H9 (cell line): ENCODE measurements around the gene ENG. TPM values are rescaled to one million over a fixed set of nuclear protein-coding genes. Genes with fewer than 3 reads are reported as not detected.

Experiments used
- DNase-seq: peaks from one replicate; pipeline ENCODE4 v3.0.0-alpha.2; 2017
- H2AFZ ChIP-seq: one replicate; pipeline ENCODE4 v1.6.1; 2013; ENCODE audit warnings: mild to moderate bottlenecking, low read length, control low read depth, moderate library complexity
- H2AK5ac ChIP-seq: 2 replicates; pipeline ENCODE4 v1.6.1; 2013; ENCODE audit warnings: low read length, control low read depth, mixed read lengths; ENCODE audit not compliant: insufficient read length
- H2BK120ac ChIP-seq: one replicate; pipeline ENCODE4 v1.6.1; 2013; ENCODE audit warnings: low read depth, mild to moderate bottlenecking, low read length, control low read depth, inconsistent platforms; ENCODE audit not compliant: poor library complexity, severe bottlenecking
- H2BK12ac ChIP-seq: 2 replicates; pipeline ENCODE4 v1.6.1; 2013; ENCODE audit warnings: low read length, control low read depth, mixed read lengths, low read depth; ENCODE audit not compliant: insufficient read length
- H2BK15ac ChIP-seq: 2 replicates; pipeline ENCODE4 v1.6.1; 2013; ENCODE audit warnings: low read depth, low read length, control low read depth
- H2BK20ac ChIP-seq: one replicate; pipeline ENCODE4 v1.6.1; 2013; ENCODE audit warnings: low read depth, mild to moderate bottlenecking, low read length, control low read depth, inconsistent platforms; ENCODE audit not compliant: poor library complexity, severe bottlenecking
- H2BK5ac ChIP-seq: 2 replicates; pipeline ENCODE4 v1.6.1; 2013; ENCODE audit warnings: low read length, control low read depth, mixed read lengths; ENCODE audit not compliant: insufficient read length
- H3K14ac ChIP-seq: 2 replicates; pipeline ENCODE4 v1.6.1; 2013; ENCODE audit warnings: low read length, control low read depth; ENCODE audit not compliant: insufficient read depth
- H3K18ac ChIP-seq: 2 replicates; pipeline ENCODE4 v1.6.1; 2013; ENCODE audit warnings: low read depth, mild to moderate bottlenecking, mixed read lengths, low read length, control low read depth; ENCODE audit not compliant: insufficient read length
- H3K23ac ChIP-seq: 2 replicates; pipeline ENCODE4 v1.6.1; 2013; ENCODE audit warnings: low read length, control low read depth, mixed read lengths, low read depth; ENCODE audit not compliant: insufficient read length
- H3K23me2 ChIP-seq: 2 replicates; pipeline ENCODE4 v1.6.1; 2013; ENCODE audit warnings: low read depth, mild to moderate bottlenecking, mixed read lengths, low read length, control low read depth; ENCODE audit not compliant: insufficient read length, poor library complexity, severe bottlenecking
- H3K27ac ChIP-seq: 2 replicates; pipeline ENCODE4 v1.5.1; 2013; ENCODE audit warnings: low read length, control low read depth, mixed read lengths, low read depth; ENCODE audit not compliant: insufficient read length
- H3K27me3 ChIP-seq: 2 replicates; pipeline ENCODE4 v1.6.1; 2013; ENCODE audit warnings: low read length, control low read depth, inconsistent platforms; ENCODE audit not compliant: insufficient read depth
- H3K4ac ChIP-seq: 2 replicates; pipeline ENCODE4 v1.6.1; 2013; ENCODE audit warnings: low read depth, mild to moderate bottlenecking, control low read depth, inconsistent platforms, low read length, moderate library complexity
- H3K4me1 ChIP-seq: 2 replicates; pipeline ENCODE4 v1.6.1; 2013; ENCODE audit warnings: low read length, control low read depth, inconsistent platforms; ENCODE audit not compliant: insufficient read depth
- H3K4me2 ChIP-seq: 2 replicates; pipeline ENCODE4 v1.6.1; 2013; ENCODE audit warnings: low read length, control low read depth, mixed read lengths; ENCODE audit not compliant: insufficient read length, insufficient read depth
- H3K56ac ChIP-seq: 2 replicates; pipeline ENCODE4 v1.6.1; 2013; ENCODE audit warnings: low read depth, mild to moderate bottlenecking, mixed read lengths, low read length, control low read depth; ENCODE audit not compliant: insufficient read length
- H3K79me1 ChIP-seq: 2 replicates; pipeline ENCODE4 v1.6.1; 2013; ENCODE audit warnings: low read depth, mild to moderate bottlenecking, moderate library complexity, low read length, control low read depth, inconsistent platforms; ENCODE audit not compliant: insufficient read depth, poor library complexity, severe bottlenecking
- H3K79me2 ChIP-seq: 2 replicates; pipeline ENCODE4 v1.6.1; 2013; ENCODE audit warnings: low read length, control low read depth, inconsistent platforms; ENCODE audit not compliant: insufficient read depth
- H3K9ac ChIP-seq: 2 replicates; pipeline ENCODE4 v1.6.1; 2013; ENCODE audit warnings: low read length, control low read depth, mixed read lengths; ENCODE audit not compliant: insufficient read length; ENCODE audit errors: extremely low read depth
- H3K9me3 ChIP-seq: one replicate; pipeline ENCODE4 v1.6.1; 2013; ENCODE audit warnings: low read depth, low read length, inconsistent platforms; ENCODE audit not compliant: control insufficient read depth
- H3T11ph ChIP-seq: one replicate; pipeline ENCODE4 v1.6.1; 2013; ENCODE audit warnings: mild to moderate bottlenecking, low read length, control low read depth, inconsistent platforms
- H4K20me1 ChIP-seq: one replicate; pipeline ENCODE4 v1.6.1; 2013; ENCODE audit not compliant: control insufficient read depth, insufficient read length, insufficient read depth
- H4K5ac ChIP-seq: 2 replicates; pipeline ENCODE4 v1.6.1; 2013; ENCODE audit warnings: low read depth, mild to moderate bottlenecking, mixed read lengths, low read length, control low read depth; ENCODE audit not compliant: insufficient read length
- H4K8ac ChIP-seq: replicated peaks from 2 replicates; pipeline ENCODE4 v1.6.1; 2013; ENCODE audit warnings: low read length, control low read depth, mixed read lengths, low read depth; ENCODE audit not compliant: insufficient read length
- H4K91ac ChIP-seq: 2 replicates; pipeline ENCODE4 v1.6.1; 2013; ENCODE audit warnings: low read depth, mild to moderate bottlenecking, moderate library complexity, mixed read lengths, low read length, control low read depth; ENCODE audit not compliant: insufficient read length
- H3K27ac Mint-ChIP-seq, 3 experiments: 2 replicates in 2 of 3; 3 replicates in 1 of 3; pipeline ENCODE4 v1.8.0; 2020 to 2021; ENCODE audit warnings: mixed read lengths in 3 of 3, mild to moderate bottlenecking in 1 of 3, moderate library complexity in 1 of 3
- H3K27me3 Mint-ChIP-seq: 2 replicates; pipeline ENCODE4 v1.8.0; 2021; ENCODE audit warnings: low read depth, mild to moderate bottlenecking, moderate library complexity, mixed read lengths
- H3K36me3 Mint-ChIP-seq, 3 experiments: 2 replicates in 2 of 3; 3 replicates in 1 of 3; pipeline ENCODE4 v1.8.0; 2020 to 2021; ENCODE audit warnings: low read depth in 3 of 3, mixed read lengths in 3 of 3; ENCODE audit not compliant: insufficient read depth in 1 of 3
- H3K4me1 Mint-ChIP-seq, 2 experiments: 2 replicates each; pipeline ENCODE4 v1.8.0; 2020; ENCODE audit warnings: mixed read lengths in 2 of 2
- H3K4me3 Mint-ChIP-seq, 2 experiments: 2 replicates in 1 of 2; 3 replicates in 1 of 2; pipeline ENCODE4 v1.8.0; 2020 to 2021; ENCODE audit warnings: mild to moderate bottlenecking in 2 of 2, mixed read lengths in 2 of 2, moderate library complexity in 1 of 2
- H3K9me3 Mint-ChIP-seq, 2 experiments: 2 replicates in 1 of 2; 3 replicates in 1 of 2; pipeline ENCODE4 v1.8.0; 2020; ENCODE audit warnings: mild to moderate bottlenecking in 2 of 2, mixed read lengths in 2 of 2, moderate library complexity in 1 of 2
- WGBS: extraction: QIAGEN DNeasy Blood & Tissue Kit; methylation state at CpG from one replicate; pipeline ENCODE4 v1.1.7; 2013; ENCODE audit warnings: missing lambda C conversion rate, low lambda C conversion rate, mixed read lengths; ENCODE audit not compliant: insufficient read length; ENCODE audit errors: extremely low coverage; 5-methylcytosine and 5-hydroxymethylcytosine counted together
- total RNA-seq: library from RNA; stranded (reverse); gene quantifications from 2 replicates; pipeline ENCODE4 v1.2.1, GENCODE V29; 2021
- TF ChIP-seq, protein P1 (sequence below): fragments of 200-600 bp; sonication (generic); conservative IDR thresholded peaks from 3 replicates; pipeline ENCODE4 v1.8.0; 2021; ENCODE audit warnings: antibody characterized with exemption, mild to moderate bottlenecking

ENG gene
- total RNA-seq, 1 experiment from 2014 or later = 2.1 TPM

- WGBS = no CpG with 5 or more reads among the region's 4 CpGs
These were observed 32.4 kb downstream of the ENG start for GRCh38 chr9:127822108-127822507.

More at GRCh38 chr9:127822108-127822507, 32.4 kb downstream of the ENG start:
- H2BK12ac ChIP-seq = no peak overlapping the region
- H2BK120ac ChIP-seq = no peak overlapping the region
- H2BK15ac ChIP-seq = no peak overlapping the region
- no peak overlapping the region for H3K4me2 ChIP-seq
- H3K4me1 ChIP-seq = no peaks in the 10 kb centered on the region
- H3K23ac ChIP-seq = no peak overlapping the region
- no peak overlapping the region for H3K18ac ChIP-seq
- H3K9ac ChIP-seq = no peak overlapping the region
- no peak overlapping the region for H3K4me3 Mint-ChIP-seq
- peaks cover 4% of the 10 kb centered on the region for H3K23me2 ChIP-seq
- TF ChIP-seq, protein P1, sequence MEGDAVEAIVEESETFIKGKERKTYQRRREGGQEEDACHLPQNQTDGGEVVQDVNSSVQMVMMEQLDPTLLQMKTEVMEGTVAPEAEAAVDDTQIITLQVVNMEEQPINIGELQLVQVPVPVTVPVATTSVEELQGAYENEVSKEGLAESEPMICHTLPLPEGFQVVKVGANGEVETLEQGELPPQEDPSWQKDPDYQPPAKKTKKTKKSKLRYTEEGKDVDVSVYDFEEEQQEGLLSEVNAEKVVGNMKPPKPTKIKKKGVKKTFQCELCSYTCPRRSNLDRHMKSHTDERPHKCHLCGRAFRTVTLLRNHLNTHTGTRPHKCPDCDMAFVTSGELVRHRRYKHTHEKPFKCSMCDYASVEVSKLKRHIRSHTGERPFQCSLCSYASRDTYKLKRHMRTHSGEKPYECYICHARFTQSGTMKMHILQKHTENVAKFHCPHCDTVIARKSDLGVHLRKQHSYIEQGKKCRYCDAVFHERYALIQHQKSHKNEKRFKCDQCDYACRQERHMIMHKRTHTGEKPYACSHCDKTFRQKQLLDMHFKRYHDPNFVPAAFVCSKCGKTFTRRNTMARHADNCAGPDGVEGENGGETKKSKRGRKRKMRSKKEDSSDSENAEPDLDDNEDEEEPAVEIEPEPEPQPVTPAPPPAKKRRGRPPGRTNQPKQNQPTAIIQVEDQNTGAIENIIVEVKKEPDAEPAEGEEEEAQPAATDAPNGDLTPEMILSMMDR = no peak
- H2AFZ ChIP-seq = no peak overlapping the region
- no peaks in the 10 kb centered on the region for H3K79me1 ChIP-seq
- peaks cover 12 to 23% of the 10 kb centered on the region in 2 experiments for H3K4me1 Mint-ChIP-seq
- H4K91ac ChIP-seq = no peak overlapping the region
- no peak overlapping the region for H4K5ac ChIP-seq
- no peak overlapping the region for H3K14ac ChIP-seq
- peaks cover 15% of the 10 kb centered on the region for H3K27me3 Mint-ChIP-seq
- H3K56ac ChIP-seq = no peak overlapping the region
- H3K36me3 Mint-ChIP-seq = peaks cover 0 to 12% (median 6%) of the 10 kb centered on the region in 3 experiments; a peak in 4 of 7 replicates
- no peak for DNase-seq
- no peaks in the 10 kb centered on the region for H3K79me2 ChIP-seq
- no peak overlapping the region for H2AK5ac ChIP-seq
- no peak overlapping the region for H3T11ph ChIP-seq
- no peak overlapping the region for H3K27ac Mint-ChIP-seq
- H3K9me3 Mint-ChIP-seq = no peaks in the 10 kb centered on the region
- no peaks in the 10 kb centered on the region for H4K20me1 ChIP-seq
- H4K8ac ChIP-seq = no peak overlapping the region
- 0 out of 2 replicates have a peak, but pooled peaks cover 2% of the 10 kb centered on the region for H3K27me3 ChIP-seq
- H3K9me3 ChIP-seq = no peaks in the 10 kb centered on the region
- H2BK20ac ChIP-seq = no peak overlapping the region
- H2BK5ac ChIP-seq = no peak overlapping the region
- H3K4ac ChIP-seq = no peak overlapping the region
- no peak overlapping the region for H3K27ac ChIP-seq
